AG04450 (cell line): ENCODE data around the gene SCYGR2. TPM values are rescaled to one million over a fixed set of nuclear protein-coding genes. Genes with fewer than 3 reads are reported as not detected.

Experiments
- CTCF ChIA-PET: fragments of 300-600, 350-600 bp; formaldehyde crosslinking; extraction: SDS; loops from one replicate; lab custom pipeline; 2022; ENCODE audit warnings: antibody characterized with exemption, inconsistent platforms; lab: Charles Lee
- POLR2A ChIA-PET: fragments of 350-600 bp; formaldehyde crosslinking; extraction: SDS; loops from one replicate; lab custom pipeline; 2021; ENCODE audit warnings: antibody characterized with exemption, inconsistent platforms; lab: Yijun Ruan, JAX
- DNase-seq: peaks from one replicate; pipeline ENCODE4 v3.0.0-alpha.2; 2011; ENCODE audit warnings: low read depth, low spot score
- H3K27ac ChIP-seq: one replicate; pipeline ENCODE4 v1.5.1; 2012; ENCODE audit warnings: low read depth, low read length, control low read depth
- H3K27me3 ChIP-seq: one replicate; pipeline ENCODE4 v1.6.0; 2012; ENCODE audit warnings: low read length; ENCODE audit not compliant: control insufficient read depth, insufficient read depth
- H3K4me3 ChIP-seq: 2 replicates; pipeline ENCODE4 v1.5.1; 2011; ENCODE audit warnings: mild to moderate bottlenecking, low read depth, low read length, control low read depth
- H3K9me3 ChIP-seq: 2 replicates; pipeline ENCODE4 v1.5.1; 2012; ENCODE audit warnings: low read length; ENCODE audit not compliant: control insufficient read depth, insufficient read depth
- polyA plus RNA-seq: library from polyadenylated mRNA; depleted of rRNA; stranded (reverse); fragments of >200 nt; gene quantifications from 2 replicates; pipeline ENCODE4 v1.2.3, GENCODE V29; 2011
- TF ChIP-seq, protein P1 (sequence below): IDR thresholded peaks from 2 replicates; pipeline ENCODE4 v1.5.1; 2011; ENCODE audit warnings: low read depth, low read length, control low read depth, inconsistent platforms

SCYGR2 gene
- polyA plus RNA-seq, 1 experiment, result not detected

DNA sequence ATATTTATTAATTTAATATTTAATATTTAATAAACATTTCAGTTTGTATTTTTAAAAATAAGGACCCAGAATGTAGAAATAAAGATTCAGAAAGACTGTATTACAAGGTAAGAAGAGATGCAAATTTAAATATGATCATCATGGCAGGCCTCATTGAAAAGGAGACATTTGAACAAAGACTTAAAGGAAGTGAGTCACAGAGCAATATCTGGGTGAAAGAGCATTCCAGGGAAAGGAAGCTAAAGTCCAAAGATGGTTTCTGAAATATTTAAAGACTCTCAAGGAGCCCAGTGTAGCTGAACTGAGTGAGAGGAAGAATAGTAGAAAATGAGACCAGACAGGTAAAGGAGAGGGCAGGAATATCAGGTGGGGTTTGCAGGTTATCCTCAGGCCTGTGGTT, 24.5 kb downstream of the SCYGR2 start:
- CTCF ChIA-PET, result interaction anchor here (1.2 to 1.7 kb wide), 2 partner anchors 35 to 143 kb away, joined by 5 to 9 read pairs; no protein-coding TSS in a partner anchor
- H3K27me3 ChIP-seq, result no peaks in the 10 kb centered on the region

DNA sequence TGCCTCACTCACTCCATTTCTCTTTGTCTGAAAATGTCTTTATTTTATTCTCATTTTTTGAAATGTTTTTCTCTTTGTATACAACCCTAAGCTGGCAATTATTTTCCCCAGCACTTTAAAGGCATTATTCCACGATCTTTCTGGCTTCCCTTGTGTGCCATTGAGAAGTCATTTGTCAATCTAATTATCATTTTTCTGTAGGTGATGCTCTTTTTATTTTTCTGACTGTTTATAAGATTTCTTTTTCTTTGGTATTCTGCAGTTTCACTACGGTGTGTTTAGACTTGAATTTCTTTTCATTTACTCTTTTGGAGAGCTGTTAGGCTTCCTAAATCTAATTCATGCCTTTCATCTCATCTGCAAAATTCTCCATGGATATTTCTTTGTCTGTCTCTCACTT, 26.7 kb downstream of the SCYGR2 start:
- Histone ChIP-seq H3K9me3 (peaks cover 2% of the 10 kb centered on the region; the same call in 1 of the 2 replicates), H3K27me3 (no peaks in the 10 kb centered on the region), H3K27ac (no peak overlapping the region), H3K4me3 (no peak overlapping the region)
- CTCF ChIA-PET, result interaction anchor here (1.0 kb wide), 1 partner anchor 33 kb away, joined by 3 read pairs; no protein-coding TSS in a partner anchor
- TF ChIP-seq, protein P1, sequence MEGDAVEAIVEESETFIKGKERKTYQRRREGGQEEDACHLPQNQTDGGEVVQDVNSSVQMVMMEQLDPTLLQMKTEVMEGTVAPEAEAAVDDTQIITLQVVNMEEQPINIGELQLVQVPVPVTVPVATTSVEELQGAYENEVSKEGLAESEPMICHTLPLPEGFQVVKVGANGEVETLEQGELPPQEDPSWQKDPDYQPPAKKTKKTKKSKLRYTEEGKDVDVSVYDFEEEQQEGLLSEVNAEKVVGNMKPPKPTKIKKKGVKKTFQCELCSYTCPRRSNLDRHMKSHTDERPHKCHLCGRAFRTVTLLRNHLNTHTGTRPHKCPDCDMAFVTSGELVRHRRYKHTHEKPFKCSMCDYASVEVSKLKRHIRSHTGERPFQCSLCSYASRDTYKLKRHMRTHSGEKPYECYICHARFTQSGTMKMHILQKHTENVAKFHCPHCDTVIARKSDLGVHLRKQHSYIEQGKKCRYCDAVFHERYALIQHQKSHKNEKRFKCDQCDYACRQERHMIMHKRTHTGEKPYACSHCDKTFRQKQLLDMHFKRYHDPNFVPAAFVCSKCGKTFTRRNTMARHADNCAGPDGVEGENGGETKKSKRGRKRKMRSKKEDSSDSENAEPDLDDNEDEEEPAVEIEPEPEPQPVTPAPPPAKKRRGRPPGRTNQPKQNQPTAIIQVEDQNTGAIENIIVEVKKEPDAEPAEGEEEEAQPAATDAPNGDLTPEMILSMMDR, result no peak
- DNase-seq, result no peak
- POLR2A ChIA-PET, result no interaction called here

More for the DNA sequence above, 24.5 kb downstream of the SCYGR2 start:
- Histone ChIP-seq H3K27ac (no peak overlapping the region), H3K4me3 (no peak overlapping the region), H3K9me3 (peaks cover 2% of the 10 kb centered on the region; the same call in 1 of the 2 replicates)
- POLR2A ChIA-PET, result no interaction called here
- DNase-seq, result peak; percentile 16
- TF ChIP-seq, protein P1, result no peak

DNA sequence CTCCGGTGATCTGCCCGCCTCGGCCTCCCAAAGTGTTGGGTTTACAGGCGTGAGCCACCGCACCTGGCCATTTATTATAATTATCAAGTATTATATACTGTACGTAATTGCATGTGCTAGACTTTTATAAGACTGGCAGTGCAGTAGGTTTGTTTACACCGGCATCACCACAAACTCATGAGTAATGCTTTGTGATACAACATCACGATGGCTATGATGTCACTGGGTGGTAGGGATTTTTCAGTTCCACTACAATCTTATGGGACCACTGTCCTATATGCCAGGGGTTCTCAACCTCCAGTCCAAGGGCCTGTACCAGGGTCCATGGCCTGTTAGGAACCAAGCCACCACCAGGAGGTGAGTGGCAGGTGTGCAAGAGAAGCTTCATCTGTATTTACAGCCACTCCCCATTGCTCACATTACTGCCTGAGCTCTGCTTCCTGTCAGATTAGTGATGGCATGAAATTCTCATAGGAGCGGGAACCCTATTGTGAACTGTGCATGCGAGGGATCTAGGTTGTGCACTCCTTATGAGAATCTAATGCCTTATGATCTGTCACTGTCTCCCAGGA, 28.0 kb downstream of the SCYGR2 start:
- Histone ChIP-seq H3K27me3 (no peaks in the 10 kb centered on the region), H3K27ac (no peak overlapping the region), H3K9me3 (peaks cover 2% of the 10 kb centered on the region; the same call in 1 of the 2 replicates), H3K4me3 (no peak overlapping the region)
- TF ChIP-seq, protein P1, result no peak
- ChIA-PET CTCF (interaction anchor here (1.5 kb wide), 1 partner anchor 264 kb away, joined by 3 read pairs; no protein-coding TSS in a partner anchor), POLR2A (no interaction called here)
- DNase-seq, result no peak

DNA sequence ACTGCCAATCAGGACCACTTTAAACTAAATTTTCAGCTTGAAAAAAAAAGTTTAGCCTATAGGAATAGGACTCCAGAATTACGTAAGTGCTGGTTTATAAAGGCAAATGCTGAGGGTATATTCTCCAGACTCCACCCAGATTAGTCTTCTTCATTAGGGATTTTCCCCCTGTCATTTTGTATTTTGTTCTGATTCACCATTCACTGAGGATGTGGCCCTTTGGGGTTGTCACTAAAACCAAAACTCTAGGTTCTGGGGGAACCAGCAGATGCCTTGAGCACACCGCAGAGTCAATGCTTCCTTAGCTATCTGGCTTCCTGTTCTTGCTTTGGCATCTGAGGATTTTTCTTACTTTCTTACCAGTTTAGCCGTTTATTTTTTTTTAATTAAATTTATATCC, 29.1 kb downstream of the SCYGR2 start:
- Histone ChIP-seq H3K27ac (no peak overlapping the region), H3K4me3 (no peak overlapping the region), H3K9me3 (no peaks in the 10 kb centered on the region), H3K27me3 (no peaks in the 10 kb centered on the region)
- CTCF ChIA-PET, result interaction anchor here (0.6 to 1.5 kb wide), 2 partner anchors 142 to 263 kb away, joined by 3 read pairs; no protein-coding TSS in a partner anchor
- no peak for DNase-seq
- POLR2A ChIA-PET, result interaction anchor here (0.6 kb wide), 1 partner anchor 29 kb away, joined by 4 read pairs; no protein-coding TSS in a partner anchor
- TF ChIP-seq, protein P1, result no peak

DNA sequence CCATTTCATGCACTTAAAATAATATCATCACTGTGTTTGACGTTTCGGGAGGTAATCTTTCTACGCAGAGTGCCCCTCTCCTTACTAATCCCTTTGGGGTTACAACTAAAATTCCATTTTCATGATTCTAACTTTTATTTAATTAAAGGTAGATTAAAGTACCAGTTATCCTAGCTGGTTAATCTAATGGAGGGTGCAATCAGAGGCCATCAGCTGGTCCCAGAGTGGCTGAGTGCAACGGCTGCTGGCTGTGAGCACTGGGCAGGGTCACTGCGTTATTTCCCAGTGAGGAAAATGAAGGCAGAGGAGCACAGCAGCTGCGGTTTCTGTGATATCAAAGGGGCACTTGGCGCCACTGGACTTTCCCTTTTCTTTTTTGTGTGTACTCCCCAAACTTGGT, 30.7 kb downstream of the SCYGR2 start:
- TF ChIP-seq, protein P1, result no peak
- POLR2A ChIA-PET, result no interaction called here
- Histone ChIP-seq H3K27me3 (no peaks in the 10 kb centered on the region), H3K4me3 (no peak overlapping the region), H3K27ac (no peak overlapping the region), H3K9me3 (no peaks in the 10 kb centered on the region)
- CTCF ChIA-PET, result no interaction called here
- no peak for DNase-seq
